ENCODE measurements around the gene CD46. TPM values are rescaled to one million over a fixed set of nuclear protein-coding genes. Genes with fewer than 3 reads are reported as not detected.

CD46 gene
- total RNA-seq, 3 donors from 2014 or later = 58.0 to 69.8 (median 63.5) TPM

- peaks cover 11% of the 10 kb centered on the region for H3K36me3 Mint-ChIP-seq (ENCODE audit: insufficient read depth)
These were observed 92.5 kb downstream of the CD46 start for GRCh38 chr1:207844371-207844770.

More at GRCh38 chr1:207844371-207844770, 92.5 kb downstream of the CD46 start:
- Mint-ChIP-seq H3K27me3 (ENCODE audit: low read depth) (no peaks in the 10 kb centered on the region), H3K9me3 (no peaks in the 10 kb centered on the region), H3K4me1 (ENCODE audit: low read depth) (peaks cover 74% of the 10 kb centered on the region), H3K4me3 (no peak overlapping the region)
- ATAC-seq (no peak), DNase-seq (no peak)

Other genes with a start within 250 kb of the CD46 start
- not detected for gene CR1L, start 106.9 kb upstream of the CD46 start, total RNA-seq
- under 1 TPM; 0.05 to 0.20 (median 0.08) TPM for gene CD34, start 159.1 kb downstream of the CD46 start, total RNA-seq

All from activated T-cell treated with anti-CD3 and anti-CD28 coated beads, Interleukin-2, amount 50 U/mL, for 4 hours (primary cell).